HEK293 (cell line): ENCODE data around the gene NENF.
A peak's percentile ranks its signal among the peaks of the same experiment; 100 is the strongest.

Source experiments
- ATF2 ChIP-seq: fragments of 450-650 bp; formaldehyde crosslinking; IDR thresholded peaks from 2 replicates; pipeline ENCODE4 v1.5.1; 2016; ENCODE audit warnings: missing biosample characterization, missing genetic modification characterization, low read depth
- BCL6B ChIP-seq: fragments of 450-650 bp; formaldehyde crosslinking; IDR thresholded peaks from 2 replicates; pipeline ENCODE4 v1.5.1; 2017; ENCODE audit warnings: missing biosample characterization, missing genetic modification characterization
- HIC1 ChIP-seq: fragments of 450-650 bp; formaldehyde crosslinking; IDR thresholded peaks from 2 replicates; pipeline ENCODE4 v1.5.1; 2016; ENCODE audit warnings: missing biosample characterization, missing genetic modification characterization
- INSM2 ChIP-seq: fragments of 450-650 bp; formaldehyde crosslinking; IDR thresholded peaks from 2 replicates; pipeline ENCODE4 v1.5.1; 2016; ENCODE audit warnings: missing biosample characterization, missing genetic modification characterization
- KLF7 ChIP-seq: fragments of 450-650 bp; formaldehyde crosslinking; IDR thresholded peaks from 2 replicates; pipeline ENCODE4 v1.5.1; 2016; ENCODE audit warnings: missing biosample characterization, missing genetic modification characterization, borderline replicate concordance
- SALL2 ChIP-seq: fragments of 450-650 bp; formaldehyde crosslinking; IDR thresholded peaks from 2 replicates; pipeline ENCODE4 v1.5.0; 2017; ENCODE audit warnings: missing biosample characterization, mild to moderate bottlenecking, missing genetic modification characterization, borderline replicate concordance
- SCRT2 ChIP-seq: fragments of 450-650 bp; formaldehyde crosslinking; IDR thresholded peaks from 2 replicates; pipeline ENCODE4 v1.5.1; 2016; ENCODE audit warnings: missing biosample characterization, missing genetic modification characterization
- TSHZ1 ChIP-seq: fragments of 450-650 bp; formaldehyde crosslinking; IDR thresholded peaks from 2 replicates; pipeline ENCODE4 v1.5.1; 2016; ENCODE audit warnings: missing biosample characterization, missing genetic modification characterization, borderline replicate concordance
- WT1 ChIP-seq: fragments of 450-650 bp; formaldehyde crosslinking; IDR thresholded peaks from 2 replicates; pipeline ENCODE4 v1.5.1; 2016; ENCODE audit warnings: missing biosample characterization, missing genetic modification characterization
- YY1 ChIP-seq: fragments of 450-650 bp; formaldehyde crosslinking; IDR thresholded peaks from 2 replicates; pipeline ENCODE4 v1.5.1; 2018; ENCODE audit warnings: missing biosample characterization, missing genetic modification characterization
- ZNF19 ChIP-seq: fragments of 450-650 bp; formaldehyde crosslinking; IDR thresholded peaks from 2 replicates; pipeline ENCODE4; 2016; ENCODE audit warnings: missing biosample characterization, missing genetic modification characterization, low read depth
- ZNF211 ChIP-seq: fragments of 450-650 bp; formaldehyde crosslinking; IDR thresholded peaks from 2 replicates; pipeline ENCODE4 v1.5.1; 2016; ENCODE audit warnings: low read depth, missing biosample characterization, missing genetic modification characterization
- ZNF223 ChIP-seq: fragments of 450-650 bp; formaldehyde crosslinking; IDR thresholded peaks from 2 replicates; pipeline ENCODE4 v1.5.1; 2016; ENCODE audit warnings: missing biosample characterization, missing genetic modification characterization
- ZNF324 ChIP-seq: fragments of 450-650 bp; formaldehyde crosslinking; IDR thresholded peaks from 2 replicates; pipeline ENCODE4 v1.5.1; 2016; ENCODE audit warnings: missing biosample characterization, missing genetic modification characterization
- ZNF341 ChIP-seq: fragments of 450-650 bp; formaldehyde crosslinking; IDR thresholded peaks from 2 replicates; pipeline ENCODE4; 2016; ENCODE audit warnings: low read depth, missing biosample characterization, missing genetic modification characterization
- ZNF398 ChIP-seq: fragments of 450-650 bp; formaldehyde crosslinking; IDR thresholded peaks from 2 replicates; pipeline ENCODE4 v1.5.1; 2017; ENCODE audit warnings: missing biosample characterization, missing genetic modification characterization
- ZNF416 ChIP-seq: fragments of 450-650 bp; formaldehyde crosslinking; IDR thresholded peaks from 2 replicates; pipeline ENCODE4 v1.5.1; 2016; ENCODE audit warnings: missing biosample characterization, missing genetic modification characterization
- ZNF513 ChIP-seq: fragments of 450-650 bp; IDR thresholded peaks from 2 replicates; pipeline ENCODE4 v1.5.1; 2018; ENCODE audit warnings: missing biosample characterization, missing genetic modification characterization
- ZNF530 ChIP-seq: fragments of 450-650 bp; formaldehyde crosslinking; IDR thresholded peaks from 2 replicates; pipeline ENCODE4 v1.5.1; 2016; ENCODE audit warnings: low read depth, missing biosample characterization, missing genetic modification characterization
- ZNF544 ChIP-seq: fragments of 450-650 bp; formaldehyde crosslinking; IDR thresholded peaks from 2 replicates; pipeline ENCODE4 v1.5.0; 2017; ENCODE audit warnings: missing biosample characterization, missing genetic modification characterization
- ZNF555 ChIP-seq: fragments of 450-650 bp; formaldehyde crosslinking; conservative IDR thresholded peaks from 2 replicates; pipeline ENCODE4 v1.5.1; 2017; ENCODE audit warnings: missing biosample characterization, mild to moderate bottlenecking, missing genetic modification characterization, inconsistent platforms
- ZNF624 ChIP-seq: fragments of 450-650 bp; formaldehyde crosslinking; IDR thresholded peaks from 2 replicates; pipeline ENCODE4 v1.5.1; 2017; ENCODE audit warnings: missing biosample characterization, missing genetic modification characterization
- ZNF660 ChIP-seq: fragments of 450-650 bp; IDR thresholded peaks from 2 replicates; pipeline ENCODE4 v1.5.1; 2018; ENCODE audit warnings: missing biosample characterization, mild to moderate bottlenecking, missing genetic modification characterization

NENF gene

GRCh38 chr1:212433577-212434462 lies 1.1 kb downstream of the NENF start (continued):
- TF ChIP-seq WT1 (tag by site-specific recombination) (no peak), ATF2 (tag by site-specific recombination) (no peak), YY1 (no peak), HIC1 (tag by site-specific recombination) (0 out of 2 replicates have a peak, but pooled peaks have one; percentile 30), ZNF223 (tag by site-specific recombination) (no peak), ZNF544 (no peak), ZNF530 (tag by site-specific recombination) (no peak), ZNF398 (peak; percentile 4; the same call in 1 of the 2 replicates), ZNF416 (tag by site-specific recombination) (no peak), ZNF624 (no peak), INSM2 (tag by site-specific recombination) (no peak), ZNF19 (tag by site-specific recombination) (no peak), ZNF324 (no peak), ZNF513 (tag by site-specific recombination) (no peak), ZNF555 (no peak), SCRT2 (tag by site-specific recombination) (peak; percentile 71), ZNF660 (no peak), KLF7 (no peak), BCL6B (no peak), SALL2 (tag by site-specific recombination) (no peak), ZNF211 (no peak), TSHZ1 (no peak), ZNF341 (tag by site-specific recombination) (no peak)
